HG03159 (cell line): ENCODE results near the gene EYS.

ENCODE experiments used
- ATAC-seq: cut with Tn5 transposase; IDR thresholded peaks from one replicate; pipeline ENCODE4 v1.9.1; 2021; ENCODE audit warnings: mild to moderate bottlenecking, moderate library complexity; ENCODE audit not compliant: unreplicated experiment

Gene EYS

DNA sequence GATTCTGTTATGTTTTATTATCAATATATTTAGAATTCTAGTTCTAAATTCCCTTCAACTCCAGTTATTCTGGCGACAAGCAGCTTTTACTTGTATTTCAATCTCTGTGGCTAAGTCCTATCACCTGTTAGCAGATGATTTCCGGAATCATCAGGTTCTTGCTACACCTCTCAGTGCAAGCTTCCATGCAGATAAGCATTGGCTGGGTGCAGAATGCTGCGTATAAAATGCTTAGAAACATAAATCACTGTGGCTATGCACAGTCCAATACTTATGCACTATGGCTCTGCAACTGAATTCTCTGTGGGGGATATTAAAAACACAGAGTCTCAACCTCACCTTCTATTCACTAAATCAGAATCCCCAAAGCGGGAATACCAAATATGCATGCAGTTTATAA is 720.0 kb downstream of the EYS start:
- ATAC-seq = no peak

DNA sequence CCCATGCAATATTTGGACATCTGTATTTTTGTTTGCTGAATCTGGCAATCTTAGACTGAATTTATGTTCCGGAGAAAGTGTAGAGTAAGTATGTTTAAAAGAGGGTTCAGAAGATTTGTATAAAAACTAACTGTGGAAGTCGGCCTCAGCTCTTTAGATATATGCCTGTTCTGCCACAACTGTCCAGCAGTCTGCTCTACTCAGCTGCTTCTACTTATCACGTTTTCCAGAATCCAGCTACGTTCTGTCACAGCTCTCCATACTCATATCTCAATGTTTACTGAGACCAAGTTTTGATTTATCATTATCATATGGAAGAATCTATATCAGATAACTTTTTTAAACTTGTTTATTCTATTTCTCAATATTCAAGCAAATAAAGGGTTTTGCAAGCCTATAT is 721.3 kb downstream of the EYS start:
- ATAC-seq = no peak

DNA sequence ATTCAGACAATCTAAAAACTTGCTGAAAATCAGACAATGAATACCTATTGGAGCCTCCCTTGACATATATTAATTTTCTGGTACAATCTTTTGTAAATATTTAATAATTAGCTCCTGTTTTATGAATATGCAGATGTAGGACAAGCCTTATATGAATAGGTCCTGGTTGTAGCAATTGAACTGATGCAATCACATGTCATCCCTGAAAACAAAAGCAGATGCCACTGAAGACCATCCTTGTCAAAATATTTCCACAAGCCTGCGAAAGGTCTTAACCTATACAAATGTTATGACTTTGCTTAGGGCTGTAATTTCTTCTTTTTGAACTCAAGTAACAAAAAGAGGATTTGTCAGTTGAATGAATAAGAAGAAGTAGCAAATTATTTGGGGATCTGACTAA is 722.1 kb downstream of the EYS start:
- ATAC-seq = no peak

DNA sequence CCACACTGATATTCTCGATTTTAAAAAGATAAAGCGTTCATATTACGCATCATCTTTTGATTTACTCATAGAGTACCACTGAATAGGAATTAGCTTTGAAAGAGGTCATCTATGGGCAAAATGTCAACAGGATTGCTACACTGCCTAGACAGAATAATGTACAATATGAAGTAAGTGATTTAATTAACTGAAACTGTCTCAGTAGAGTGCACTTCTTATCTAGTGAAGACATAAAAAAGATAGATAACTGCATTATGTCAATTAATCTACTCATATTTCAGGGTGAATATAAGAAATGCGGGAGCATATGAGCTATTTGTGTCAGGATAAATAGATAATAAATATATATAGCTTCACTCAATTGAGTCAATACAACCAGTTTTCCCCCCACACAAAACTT is 723.9 kb downstream of the EYS start:
- ATAC-seq = no peak

DNA sequence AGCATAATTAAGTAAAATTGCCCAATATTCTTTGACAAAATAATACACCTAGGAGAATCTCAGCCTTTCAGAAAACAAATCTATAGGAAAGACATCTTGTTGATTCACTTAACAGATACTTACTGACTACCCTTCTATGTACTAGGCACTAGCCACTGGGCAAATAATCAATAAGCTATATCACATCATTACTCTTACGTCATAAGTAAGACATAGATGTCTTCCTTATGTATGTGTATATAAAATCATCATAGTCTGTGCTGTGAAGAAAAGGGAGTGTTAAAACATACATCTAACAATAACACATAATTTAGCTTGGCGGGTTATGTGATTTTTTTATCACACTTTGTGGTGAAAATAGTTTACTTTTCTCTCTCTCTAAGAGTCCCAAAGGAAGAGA is 733.9 kb downstream of the EYS start:
- no peak for ATAC-seq

DNA sequence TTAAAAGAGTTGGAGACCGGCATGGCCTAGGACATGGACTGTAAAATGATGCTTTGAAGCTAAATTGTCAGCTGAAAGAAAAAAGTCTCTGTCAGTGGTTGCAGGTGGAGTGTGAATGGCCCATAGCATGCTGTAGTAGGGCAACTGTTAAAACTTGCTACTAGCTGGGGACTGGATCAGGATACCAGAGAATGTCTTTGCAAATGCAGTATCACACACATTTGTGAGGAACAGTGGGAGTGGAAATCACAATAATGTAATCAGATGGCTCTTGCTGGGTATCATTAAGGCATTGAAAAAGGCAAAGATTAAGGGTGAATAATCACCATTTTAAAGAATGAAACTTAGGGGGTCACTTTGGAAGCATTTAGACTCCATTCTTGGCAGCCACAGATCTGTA is 737.9 kb downstream of the EYS start:
- no peak for ATAC-seq

DNA sequence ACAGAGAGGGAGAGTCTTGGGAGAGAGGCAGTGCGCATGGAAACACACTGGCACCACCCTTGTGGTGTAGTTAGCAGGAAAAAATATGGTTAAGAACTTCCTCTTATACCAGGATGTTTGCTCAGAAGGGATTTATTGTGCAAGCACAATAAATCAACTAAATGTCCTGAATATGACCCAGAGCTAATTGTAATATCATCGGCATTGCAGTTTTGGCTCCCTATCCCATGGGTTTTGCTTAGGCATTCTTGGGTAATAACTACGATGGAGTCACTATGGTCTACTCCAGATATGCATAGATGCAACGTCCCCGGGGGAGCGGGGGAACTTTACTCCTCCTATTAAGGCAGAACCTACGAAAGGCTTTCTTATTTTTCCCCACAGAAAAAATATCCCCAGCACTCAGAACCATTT is 751.6 kb downstream of the EYS start:
- ATAC-seq = no peak

DNA sequence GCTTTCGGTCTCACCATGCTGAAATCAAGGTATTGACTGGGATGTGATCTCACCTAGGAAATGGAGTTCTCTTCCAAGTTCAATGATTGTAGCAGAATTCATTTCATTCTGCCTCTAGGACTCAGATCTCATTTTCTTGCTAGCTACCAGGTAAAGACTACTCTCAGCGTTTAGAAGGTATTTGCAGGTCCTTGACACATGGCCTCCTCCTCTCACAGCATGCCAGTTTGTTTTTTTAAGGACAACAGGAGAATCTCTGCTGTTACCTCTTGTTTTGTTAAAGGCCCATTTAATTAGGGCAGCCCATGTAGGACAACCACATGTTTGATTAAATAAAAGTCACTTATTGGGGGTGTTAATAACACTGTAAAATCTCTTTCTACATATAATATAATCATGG is 757.8 kb downstream of the EYS start:
- ATAC-seq = no peak

DNA sequence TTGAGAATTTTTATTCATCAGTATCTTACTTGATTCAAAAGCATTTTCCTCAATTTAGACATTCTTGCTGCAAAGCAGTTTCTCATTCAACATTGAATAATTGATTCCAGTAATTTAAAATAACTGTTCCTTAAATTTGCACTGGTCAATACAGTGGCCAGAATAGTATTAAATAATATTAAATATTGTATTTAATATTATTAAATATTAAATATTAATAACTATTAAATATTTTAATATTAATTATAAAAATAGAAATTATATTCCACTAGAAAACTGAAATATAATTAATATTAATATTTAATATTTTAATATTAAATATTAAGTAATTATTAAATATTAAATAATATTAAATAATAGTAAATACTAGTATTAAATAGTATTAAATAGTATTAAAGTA is 758.8 kb downstream of the EYS start:
- ATAC-seq = no peak

DNA sequence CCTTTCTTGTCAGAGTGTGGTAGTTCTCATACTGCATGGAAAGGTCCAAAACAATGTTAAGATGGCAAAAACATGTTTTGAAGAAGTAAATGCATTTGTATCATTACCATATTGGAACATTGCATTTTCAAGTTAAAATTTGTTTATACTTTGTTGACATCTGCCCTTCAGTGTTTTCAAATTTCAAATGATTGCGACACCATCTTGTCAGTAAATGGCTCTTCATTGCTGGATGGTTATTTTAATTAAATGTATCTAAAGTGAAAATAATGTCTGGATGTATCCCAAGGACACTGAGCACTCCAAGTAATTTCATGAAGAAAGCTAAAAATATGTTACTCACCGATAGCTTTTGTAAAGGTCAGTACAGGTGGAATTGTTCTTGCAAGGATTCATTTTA is 761.6 kb downstream of the EYS start:
- ATAC-seq = no peak

DNA sequence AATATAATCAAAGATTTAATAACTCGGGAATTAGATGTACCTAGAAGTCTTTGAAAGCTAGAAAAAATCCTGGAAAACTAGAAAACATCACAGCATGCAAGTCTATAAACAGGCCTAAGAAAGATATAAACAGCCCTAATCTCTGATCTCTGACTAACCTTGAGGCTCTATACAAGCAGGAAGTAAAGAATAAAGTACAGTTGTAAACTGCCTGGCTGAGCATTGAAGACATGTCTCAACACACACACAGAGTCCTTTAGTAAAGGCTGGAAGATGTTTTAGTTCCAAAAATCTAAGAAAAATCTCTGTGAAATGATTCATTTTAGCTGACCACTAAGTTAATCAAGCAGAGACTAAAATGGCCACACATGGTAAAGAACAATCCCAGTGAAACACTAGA is 774.5 kb downstream of the EYS start:
- no peak for ATAC-seq

DNA sequence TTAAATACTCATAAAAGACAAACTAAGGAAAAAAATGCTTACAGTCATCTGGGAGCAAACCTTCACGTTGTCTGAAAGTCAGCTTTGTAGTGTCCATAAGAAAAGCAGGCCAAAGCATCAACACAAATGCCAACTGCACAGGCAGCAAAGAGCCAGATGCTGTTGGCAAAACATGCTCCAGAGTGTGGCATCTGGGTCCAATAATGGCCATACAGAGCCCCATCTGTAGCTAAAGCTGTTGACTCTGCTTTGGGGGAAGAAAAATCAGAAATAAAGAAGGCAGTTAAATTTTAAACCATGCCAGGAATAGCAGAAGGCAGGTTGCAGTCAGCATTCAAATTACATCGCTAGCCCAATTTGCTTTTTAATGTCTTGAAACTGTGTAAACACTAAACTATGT is 776.3 kb downstream of the EYS start:
- no peak for ATAC-seq

DNA sequence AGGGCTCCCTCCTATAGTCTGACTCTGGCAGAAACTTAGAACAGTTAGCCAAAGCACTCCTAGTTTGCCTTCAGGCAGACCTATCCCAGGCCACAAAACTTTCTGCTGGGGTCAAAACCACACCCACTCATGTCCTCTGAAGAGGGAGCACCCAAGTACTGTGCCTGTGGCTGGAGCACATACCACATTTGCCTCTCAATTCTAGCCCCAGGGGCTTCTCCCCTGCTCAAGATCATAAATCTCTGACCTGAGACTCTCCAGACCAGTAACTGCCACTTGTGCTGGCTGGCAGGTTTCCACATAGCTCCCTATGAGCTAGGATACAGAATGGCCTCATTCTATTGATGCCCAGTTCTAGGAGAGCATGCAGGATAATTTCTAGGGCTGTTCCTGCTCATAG is 781.0 kb downstream of the EYS start:
- ATAC-seq = no peak

DNA sequence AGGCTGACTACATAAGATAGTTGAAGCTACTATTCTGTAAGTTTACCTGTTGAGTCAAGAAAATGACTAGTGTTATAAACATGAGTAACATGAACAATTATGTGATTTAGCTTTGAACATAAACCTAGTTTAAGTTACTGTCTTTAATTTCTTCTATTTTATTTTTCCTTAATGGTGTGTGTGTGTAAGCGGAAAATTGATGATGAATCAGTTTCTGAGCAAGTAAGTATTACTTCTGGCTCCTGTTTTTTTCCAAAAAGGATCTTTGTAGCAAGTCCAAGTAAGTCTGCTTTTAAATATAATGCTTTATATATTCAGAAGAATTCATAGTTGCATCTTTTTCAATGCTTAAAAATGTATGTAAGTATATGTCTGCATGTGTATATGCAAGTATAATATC is 786.8 kb downstream of the EYS start:
- ATAC-seq = no peak

DNA sequence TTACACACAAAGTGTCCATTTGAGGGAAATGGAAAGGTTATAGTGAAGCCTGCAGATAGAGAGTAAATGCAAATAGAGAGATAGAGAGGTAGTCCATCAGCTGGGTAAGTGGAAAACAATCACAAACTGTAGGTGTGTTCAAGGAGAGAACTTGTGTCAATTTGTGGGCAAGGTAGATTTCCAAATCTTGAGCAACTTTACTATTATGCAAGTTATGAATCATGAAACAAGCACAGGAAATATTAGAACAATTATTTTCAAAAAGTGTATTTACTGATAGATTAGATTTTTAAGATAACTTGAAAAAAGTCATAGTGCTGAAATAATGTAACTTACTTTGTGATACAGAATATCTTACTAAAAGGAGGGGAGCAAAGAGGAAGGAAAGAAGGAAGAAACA is 792.9 kb downstream of the EYS start:
- ATAC-seq = no peak

DNA sequence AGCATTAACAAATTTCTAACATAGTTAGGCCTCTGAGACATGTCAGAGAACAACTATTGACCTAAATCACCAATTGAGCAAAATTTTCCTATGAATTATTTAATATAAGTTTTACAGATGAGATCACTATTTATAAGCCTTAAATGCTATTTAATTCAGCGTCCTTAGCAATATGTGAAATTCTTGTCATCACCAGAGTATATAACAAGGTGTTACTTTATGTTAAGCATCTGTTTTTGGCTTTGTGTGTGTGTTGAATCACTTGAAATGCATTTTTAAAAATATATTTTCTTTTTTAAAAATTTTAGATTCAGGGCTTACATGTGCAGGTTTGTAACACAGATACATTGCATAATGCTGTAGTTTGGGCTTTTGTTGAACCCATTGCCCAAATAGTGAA is 794.1 kb downstream of the EYS start:
- ATAC-seq = no peak

DNA sequence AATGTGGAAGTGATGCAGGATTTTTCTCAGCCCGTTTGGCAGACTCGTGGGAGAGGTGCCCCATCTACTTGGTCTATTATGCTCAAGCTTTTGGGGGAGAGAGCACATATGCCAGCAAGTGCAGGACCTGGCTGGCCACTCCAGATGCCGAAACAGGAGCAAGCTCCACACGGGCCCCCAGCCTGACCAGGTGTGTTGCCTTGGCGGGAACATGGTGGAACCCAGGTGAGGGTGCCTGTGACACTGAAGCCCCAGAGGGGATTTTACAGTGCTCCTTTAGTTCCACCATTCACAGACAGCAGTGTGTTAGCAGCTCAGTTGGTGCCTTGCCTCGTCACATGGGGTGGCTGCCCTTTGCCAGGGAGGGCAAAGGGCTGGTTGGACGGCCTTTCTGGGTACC is 798.9 kb downstream of the EYS start:
- ATAC-seq = no peak

DNA sequence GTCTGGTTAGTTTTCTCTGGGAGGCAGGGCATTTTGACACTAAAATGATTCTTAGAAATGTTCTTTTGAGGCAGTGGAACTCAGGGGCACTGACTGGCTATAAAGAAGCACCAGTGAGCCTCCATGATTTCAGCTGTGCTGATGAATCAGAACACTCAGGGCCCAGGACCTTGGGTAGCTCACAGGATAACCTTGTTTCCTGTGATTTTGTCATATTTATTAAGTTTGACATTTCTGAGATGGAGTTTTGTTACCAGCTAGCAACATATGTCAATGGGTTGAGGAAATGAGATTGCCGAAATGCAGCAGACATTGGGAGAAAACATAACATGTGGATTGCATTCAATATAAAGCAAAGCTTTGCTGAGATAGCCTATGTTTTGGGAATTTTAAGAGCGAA is 802.4 kb downstream of the EYS start:
- ATAC-seq = no peak

DNA sequence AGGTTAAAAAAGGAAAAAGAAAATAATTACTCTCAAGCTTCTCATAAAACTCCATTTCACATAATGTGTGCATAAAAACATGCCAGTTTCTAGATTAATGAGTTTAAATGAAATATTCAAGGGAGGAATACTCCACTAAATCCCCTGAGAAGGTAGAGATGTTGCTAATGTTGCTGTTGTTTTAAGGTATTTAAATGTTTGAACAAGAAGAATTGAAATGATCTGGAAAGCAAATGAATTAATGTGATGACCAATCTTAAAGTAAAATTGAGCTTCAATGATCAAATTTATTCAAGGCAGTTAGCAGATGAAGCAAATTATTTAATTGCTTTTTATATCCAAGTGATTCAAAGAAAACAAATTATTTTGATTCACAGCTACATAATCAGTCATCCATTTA is 804.4 kb downstream of the EYS start:
- ATAC-seq = no peak

DNA sequence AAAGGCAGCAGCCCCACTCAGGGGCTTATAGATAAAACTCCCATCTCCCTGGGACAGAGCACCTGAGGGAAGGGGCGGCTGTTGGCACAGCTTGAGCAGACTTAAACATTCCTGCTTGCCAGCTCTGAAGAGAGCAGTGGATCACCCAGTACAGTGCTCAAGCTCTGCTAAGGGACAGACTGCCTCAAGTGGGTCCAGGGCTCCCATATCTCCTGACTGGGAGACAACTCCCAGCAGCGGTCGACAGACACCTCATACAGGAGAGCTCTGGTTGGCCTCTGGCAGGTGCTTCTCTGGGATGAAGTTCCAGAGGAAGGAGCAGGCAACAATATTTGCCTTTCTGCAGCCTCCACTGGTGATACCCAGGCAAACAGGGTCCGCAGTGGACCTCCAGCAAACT is 810.1 kb downstream of the EYS start:
- no peak for ATAC-seq

DNA sequence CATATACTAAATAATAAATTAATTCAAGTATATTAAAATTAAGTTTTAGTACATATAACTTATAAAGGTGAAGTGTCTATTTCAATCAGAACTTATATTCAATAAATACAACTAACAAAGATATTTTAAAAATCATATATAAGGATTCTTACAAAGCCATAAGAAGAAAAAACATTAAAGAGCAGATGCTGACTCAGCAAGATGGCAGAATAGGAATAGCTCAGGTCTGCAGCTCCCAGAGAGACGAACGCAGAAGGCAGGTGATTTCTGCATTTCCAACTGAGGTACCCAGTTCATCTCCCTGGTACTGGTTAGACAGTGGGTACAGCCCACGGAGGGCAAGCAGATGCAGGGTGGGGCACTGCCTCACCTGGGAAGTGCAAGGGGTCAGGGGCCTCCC is 811.1 kb downstream of the EYS start:
- ATAC-seq = no peak

DNA sequence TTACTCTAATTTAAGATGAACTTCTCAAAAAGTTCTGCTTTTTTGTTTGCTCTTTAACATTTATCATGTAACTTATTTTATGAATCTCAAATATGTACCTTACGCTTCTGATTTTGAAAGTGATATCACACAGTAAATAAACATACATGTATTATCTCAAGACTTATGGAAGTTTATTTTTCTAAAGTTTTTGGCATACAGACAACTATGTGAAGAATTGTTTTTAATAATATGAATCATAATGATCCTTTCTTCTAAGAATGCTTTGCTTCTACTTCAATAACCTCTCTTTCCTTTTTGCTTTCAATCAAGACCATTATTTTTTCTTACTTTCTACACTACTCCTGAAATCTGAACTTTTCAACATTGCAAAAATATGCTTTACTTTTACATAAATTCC is 816.4 kb downstream of the EYS start:
- no peak for ATAC-seq

DNA sequence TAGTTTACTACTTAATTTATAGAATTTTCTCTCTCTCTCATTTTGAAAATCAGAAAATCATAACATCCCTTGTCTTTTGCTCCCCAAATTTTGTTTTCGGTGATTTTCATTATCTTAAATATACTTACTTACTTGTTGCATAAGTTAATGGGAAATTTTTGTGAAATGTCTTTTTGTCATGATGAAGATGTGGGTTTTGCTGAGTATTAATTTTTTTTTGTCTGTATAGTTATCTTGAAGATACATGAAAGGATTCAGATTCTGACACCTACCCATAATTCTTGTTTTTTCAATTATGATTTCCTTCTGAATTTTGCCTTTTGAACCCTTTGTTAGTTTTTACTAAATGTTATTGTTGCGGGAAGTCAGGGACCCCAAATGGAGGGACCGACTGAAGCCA is 817.9 kb downstream of the EYS start:
- ATAC-seq = no peak

DNA sequence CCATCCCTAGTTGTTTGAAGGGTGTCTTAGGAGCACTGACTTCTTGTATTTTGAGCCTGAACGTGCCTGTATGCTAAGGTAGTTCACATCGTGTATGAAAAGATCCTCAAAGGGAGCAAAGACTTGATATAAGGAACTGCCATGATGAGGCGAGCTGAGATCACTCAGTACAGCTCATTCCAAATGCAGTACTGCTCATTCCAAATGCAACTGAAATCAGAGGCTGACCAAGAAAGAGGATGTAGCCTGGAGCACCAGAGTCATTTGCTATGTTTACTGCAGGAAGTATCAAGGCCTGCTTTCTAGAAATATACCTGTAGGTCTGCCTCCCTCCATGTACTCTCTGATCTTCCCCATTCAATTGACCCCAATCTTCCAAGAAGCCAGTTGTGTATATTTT is 832.2 kb downstream of the EYS start:
- ATAC-seq = no peak
